Liver (tissue), 3 donors: ENCODE measurements around the gene OR11H6.

Source experiments
- EGR1 ChIP-seq, 2 donors: IDR thresholded peaks; 2 replicates each; pipeline ENCODE4 v1.6.1; 2016 to 2018; ENCODE audit warnings: antibody characterized with exemption in 2 of 2, low read depth in 2 of 2
- FOXA1 ChIP-seq: IDR thresholded peaks from 2 replicates; pipeline ENCODE4 v1.6.1; 2016; ENCODE audit warnings: antibody characterized with exemption
- HNF4A ChIP-seq, 2 donors: conservative IDR thresholded peaks; 2 replicates each; pipeline ENCODE4 v1.6.1; 2016; ENCODE audit warnings: antibody characterized with exemption in 2 of 2, mild to moderate bottlenecking in 2 of 2
- JUND ChIP-seq, 2 donors: IDR thresholded peaks; 2 replicates each; pipeline ENCODE4 v1.6.1; 2016; ENCODE audit warnings: antibody characterized with exemption in 2 of 2
- RAD21 ChIP-seq, 2 donors: IDR thresholded peaks; 2 replicates each; pipeline ENCODE4 v1.6.1; 2016; ENCODE audit warnings: antibody characterized with exemption in 2 of 2, mild to moderate bottlenecking in 2 of 2
- RXRA ChIP-seq, 2 donors: IDR thresholded peaks; 2 replicates each; pipeline ENCODE4 v1.6.1; 2017 to 2018; ENCODE audit warnings: antibody characterized with exemption in 2 of 2, mild to moderate bottlenecking in 1 of 2
- SP1 ChIP-seq: IDR thresholded peaks from 2 replicates; pipeline ENCODE4 v1.6.1; 2018; ENCODE audit warnings: antibody characterized with exemption, mild to moderate bottlenecking
- TAF1 ChIP-seq: conservative IDR thresholded peaks from 2 replicates; pipeline ENCODE4 v1.6.1; 2016; ENCODE audit warnings: antibody characterized with exemption, mild to moderate bottlenecking
- YY1 ChIP-seq: IDR thresholded peaks from 2 replicates; pipeline ENCODE4 v1.6.1; 2016; ENCODE audit warnings: antibody characterized with exemption, mild to moderate bottlenecking
- TF ChIP-seq, protein P1 (sequence below): fragments of 150-350 bp; IDR thresholded peaks from 2 replicates; pipeline ENCODE4 v1.5.1; 2017; ENCODE audit warnings: improper control_type of control experiment, low read depth, low read length; ENCODE audit not compliant: missing input control
- TF ChIP-seq, protein P2 (sequence below): IDR thresholded peaks from 2 replicates; pipeline ENCODE4 v1.6.1; 2016; ENCODE audit warnings: antibody characterized with exemption
- TF ChIP-seq, protein P3 (sequence below): IDR thresholded peaks from 2 replicates; pipeline ENCODE4 v1.6.1; 2016; ENCODE audit warnings: antibody characterized with exemption, mild to moderate bottlenecking
- TF ChIP-seq, protein P4 (sequence below): IDR thresholded peaks from 2 replicates; pipeline ENCODE4 v1.6.1; 2016; ENCODE audit warnings: antibody characterized with exemption
- donor health status: healthy.
- donor health status: healthy.

DNA sequence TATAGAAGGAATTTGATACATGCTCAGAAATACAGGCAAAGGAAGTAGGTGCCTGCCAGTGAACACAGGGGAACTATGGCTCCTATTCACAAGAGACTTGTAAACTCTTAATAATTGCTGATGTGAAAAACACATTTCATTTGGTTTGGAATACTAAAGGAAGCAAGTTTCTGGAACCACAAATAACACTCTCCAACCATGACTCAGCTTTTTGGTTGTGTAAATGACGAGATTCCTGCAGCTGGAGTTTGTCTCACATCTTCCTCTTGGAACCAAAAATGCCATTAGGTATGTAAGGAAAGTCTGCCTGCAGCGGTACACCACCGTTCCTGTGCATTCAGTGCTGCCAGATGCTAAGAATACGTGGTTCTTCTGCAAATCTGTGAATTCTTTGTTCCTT, 4.5 kb upstream of the OR11H6 start:
- TF ChIP-seq, protein P1, sequence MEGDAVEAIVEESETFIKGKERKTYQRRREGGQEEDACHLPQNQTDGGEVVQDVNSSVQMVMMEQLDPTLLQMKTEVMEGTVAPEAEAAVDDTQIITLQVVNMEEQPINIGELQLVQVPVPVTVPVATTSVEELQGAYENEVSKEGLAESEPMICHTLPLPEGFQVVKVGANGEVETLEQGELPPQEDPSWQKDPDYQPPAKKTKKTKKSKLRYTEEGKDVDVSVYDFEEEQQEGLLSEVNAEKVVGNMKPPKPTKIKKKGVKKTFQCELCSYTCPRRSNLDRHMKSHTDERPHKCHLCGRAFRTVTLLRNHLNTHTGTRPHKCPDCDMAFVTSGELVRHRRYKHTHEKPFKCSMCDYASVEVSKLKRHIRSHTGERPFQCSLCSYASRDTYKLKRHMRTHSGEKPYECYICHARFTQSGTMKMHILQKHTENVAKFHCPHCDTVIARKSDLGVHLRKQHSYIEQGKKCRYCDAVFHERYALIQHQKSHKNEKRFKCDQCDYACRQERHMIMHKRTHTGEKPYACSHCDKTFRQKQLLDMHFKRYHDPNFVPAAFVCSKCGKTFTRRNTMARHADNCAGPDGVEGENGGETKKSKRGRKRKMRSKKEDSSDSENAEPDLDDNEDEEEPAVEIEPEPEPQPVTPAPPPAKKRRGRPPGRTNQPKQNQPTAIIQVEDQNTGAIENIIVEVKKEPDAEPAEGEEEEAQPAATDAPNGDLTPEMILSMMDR = no peak
- TF ChIP-seq HNF4A (conservative IDR thresholded peaks at IDR 0.05) (no peak), RAD21 (IDR thresholded peaks at IDR 0.05) (no peak), JUND (IDR thresholded peaks at IDR 0.05) (no peak), YY1 (no peak), RXRA (IDR thresholded peaks at IDR 0.05) (no peak), SP1 (no peak), FOXA1 (no peak), TAF1 (no peak), EGR1 (IDR thresholded peaks at IDR 0.05; ENCODE audit: low read depth in 2 of 2) (no peak)
- TF ChIP-seq, protein P2, sequence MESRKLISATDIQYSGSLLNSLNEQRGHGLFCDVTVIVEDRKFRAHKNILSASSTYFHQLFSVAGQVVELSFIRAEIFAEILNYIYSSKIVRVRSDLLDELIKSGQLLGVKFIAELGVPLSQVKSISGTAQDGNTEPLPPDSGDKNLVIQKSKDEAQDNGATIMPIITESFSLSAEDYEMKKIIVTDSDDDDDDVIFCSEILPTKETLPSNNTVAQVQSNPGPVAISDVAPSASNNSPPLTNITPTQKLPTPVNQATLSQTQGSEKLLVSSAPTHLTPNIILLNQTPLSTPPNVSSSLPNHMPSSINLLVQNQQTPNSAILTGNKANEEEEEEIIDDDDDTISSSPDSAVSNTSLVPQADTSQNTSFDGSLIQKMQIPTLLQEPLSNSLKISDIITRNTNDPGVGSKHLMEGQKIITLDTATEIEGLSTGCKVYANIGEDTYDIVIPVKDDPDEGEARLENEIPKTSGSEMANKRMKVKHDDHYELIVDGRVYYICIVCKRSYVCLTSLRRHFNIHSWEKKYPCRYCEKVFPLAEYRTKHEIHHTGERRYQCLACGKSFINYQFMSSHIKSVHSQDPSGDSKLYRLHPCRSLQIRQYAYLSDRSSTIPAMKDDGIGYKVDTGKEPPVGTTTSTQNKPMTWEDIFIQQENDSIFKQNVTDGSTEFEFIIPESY = no peak
- TF ChIP-seq, protein P3, sequence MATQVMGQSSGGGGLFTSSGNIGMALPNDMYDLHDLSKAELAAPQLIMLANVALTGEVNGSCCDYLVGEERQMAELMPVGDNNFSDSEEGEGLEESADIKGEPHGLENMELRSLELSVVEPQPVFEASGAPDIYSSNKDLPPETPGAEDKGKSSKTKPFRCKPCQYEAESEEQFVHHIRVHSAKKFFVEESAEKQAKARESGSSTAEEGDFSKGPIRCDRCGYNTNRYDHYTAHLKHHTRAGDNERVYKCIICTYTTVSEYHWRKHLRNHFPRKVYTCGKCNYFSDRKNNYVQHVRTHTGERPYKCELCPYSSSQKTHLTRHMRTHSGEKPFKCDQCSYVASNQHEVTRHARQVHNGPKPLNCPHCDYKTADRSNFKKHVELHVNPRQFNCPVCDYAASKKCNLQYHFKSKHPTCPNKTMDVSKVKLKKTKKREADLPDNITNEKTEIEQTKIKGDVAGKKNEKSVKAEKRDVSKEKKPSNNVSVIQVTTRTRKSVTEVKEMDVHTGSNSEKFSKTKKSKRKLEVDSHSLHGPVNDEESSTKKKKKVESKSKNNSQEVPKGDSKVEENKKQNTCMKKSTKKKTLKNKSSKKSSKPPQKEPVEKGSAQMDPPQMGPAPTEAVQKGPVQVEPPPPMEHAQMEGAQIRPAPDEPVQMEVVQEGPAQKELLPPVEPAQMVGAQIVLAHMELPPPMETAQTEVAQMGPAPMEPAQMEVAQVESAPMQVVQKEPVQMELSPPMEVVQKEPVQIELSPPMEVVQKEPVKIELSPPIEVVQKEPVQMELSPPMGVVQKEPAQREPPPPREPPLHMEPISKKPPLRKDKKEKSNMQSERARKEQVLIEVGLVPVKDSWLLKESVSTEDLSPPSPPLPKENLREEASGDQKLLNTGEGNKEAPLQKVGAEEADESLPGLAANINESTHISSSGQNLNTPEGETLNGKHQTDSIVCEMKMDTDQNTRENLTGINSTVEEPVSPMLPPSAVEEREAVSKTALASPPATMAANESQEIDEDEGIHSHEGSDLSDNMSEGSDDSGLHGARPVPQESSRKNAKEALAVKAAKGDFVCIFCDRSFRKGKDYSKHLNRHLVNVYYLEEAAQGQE = no peak
- TF ChIP-seq, protein P4, sequence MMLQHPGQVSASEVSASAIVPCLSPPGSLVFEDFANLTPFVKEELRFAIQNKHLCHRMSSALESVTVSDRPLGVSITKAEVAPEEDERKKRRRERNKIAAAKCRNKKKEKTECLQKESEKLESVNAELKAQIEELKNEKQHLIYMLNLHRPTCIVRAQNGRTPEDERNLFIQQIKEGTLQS = no peak
